Vagina (tissue), 2 donors: Measurements from ENCODE around the gene OAS1.

Source experiments
- POLR2A ChIP-seq, 2 donors: fragments of 450-650 bp; IDR thresholded peaks; one replicate each; pipeline ENCODE4 v1.6.1; 2017; ENCODE audit warnings: antibody characterized with exemption in 2 of 2, mild to moderate bottlenecking in 2 of 2, moderate library complexity in 2 of 2
- POLR2AphosphoS5 ChIP-seq, 2 donors: sonication (generic); formaldehyde crosslinking; IDR thresholded peaks; one replicate each; pipeline ENCODE4 v1.9.0; 2017; ENCODE audit warnings: antibody characterized with exemption in 2 of 2, mild to moderate bottlenecking in 2 of 2, low read depth in 1 of 2; ENCODE audit not compliant: insufficient read depth in 1 of 2
- TF ChIP-seq, protein P1 (sequence below), 3 experiments: fragments of 450-650 bp in 2 of 3; fragments of 200-600 bp in 1 of 3; sonication (generic) in 1 of 3; IDR thresholded peaks; one replicate each; pipeline ENCODE4 v1.5.1; 2017 to 2019; ENCODE audit warnings: antibody characterized with exemption in 3 of 3, mild to moderate bottlenecking in 2 of 3, moderate library complexity in 2 of 3

GRCh38 chr12:112967858-112968257 lies 61.1 kb downstream of the OAS1 start:
- TF ChIP-seq POLR2AphosphoS5 (IDR thresholded peaks at IDR 0.05; ENCODE audit: insufficient read depth in 1 of 2, low read depth in 1 of 2): no peak
- TF ChIP-seq, protein P1, sequence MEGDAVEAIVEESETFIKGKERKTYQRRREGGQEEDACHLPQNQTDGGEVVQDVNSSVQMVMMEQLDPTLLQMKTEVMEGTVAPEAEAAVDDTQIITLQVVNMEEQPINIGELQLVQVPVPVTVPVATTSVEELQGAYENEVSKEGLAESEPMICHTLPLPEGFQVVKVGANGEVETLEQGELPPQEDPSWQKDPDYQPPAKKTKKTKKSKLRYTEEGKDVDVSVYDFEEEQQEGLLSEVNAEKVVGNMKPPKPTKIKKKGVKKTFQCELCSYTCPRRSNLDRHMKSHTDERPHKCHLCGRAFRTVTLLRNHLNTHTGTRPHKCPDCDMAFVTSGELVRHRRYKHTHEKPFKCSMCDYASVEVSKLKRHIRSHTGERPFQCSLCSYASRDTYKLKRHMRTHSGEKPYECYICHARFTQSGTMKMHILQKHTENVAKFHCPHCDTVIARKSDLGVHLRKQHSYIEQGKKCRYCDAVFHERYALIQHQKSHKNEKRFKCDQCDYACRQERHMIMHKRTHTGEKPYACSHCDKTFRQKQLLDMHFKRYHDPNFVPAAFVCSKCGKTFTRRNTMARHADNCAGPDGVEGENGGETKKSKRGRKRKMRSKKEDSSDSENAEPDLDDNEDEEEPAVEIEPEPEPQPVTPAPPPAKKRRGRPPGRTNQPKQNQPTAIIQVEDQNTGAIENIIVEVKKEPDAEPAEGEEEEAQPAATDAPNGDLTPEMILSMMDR (IDR thresholded peaks at IDR 0.05): no peak
- no peak for TF ChIP-seq POLR2A (IDR thresholded peaks at IDR 0.05)
